IMR-90 (cell line): Measurements from ENCODE around the gene ACBD3. TPM values are rescaled to one million over a fixed set of nuclear protein-coding genes. Genes with fewer than 3 reads are reported as not detected.

Source experiments
- ATAC-seq: fragments of 200-7000 bp; cut with Tn5 transposase; 2 replicates; pipeline ENCODE4 v1.9.1; 2020; ENCODE audit warnings: low read depth, mild to moderate bottlenecking, moderate library complexity
- BruUV-seq: library from RNA; stranded (reverse); fragments of 400-500 nt; replicated peaks from 2 replicates; lab custom pipeline; 2021; lab: Mats Ljungman, UMichigan
- CTCF ChIA-PET: fragments of 300-600 bp; formaldehyde crosslinking; extraction: SDS; loops from one replicate; lab custom pipeline; 2021; ENCODE audit warnings: antibody characterized with exemption; lab: Yijun Ruan, JAX
- POLR2A ChIA-PET: fragments of 300-600 bp; sonication (Branson Sonifier 250); formaldehyde crosslinking; loops from one replicate; lab custom pipeline; 2022; ENCODE audit warnings: antibody characterized with exemption; ENCODE audit not compliant: unreplicated experiment; lab: Charles Lee
- DNase-seq: peaks from one replicate; pipeline ENCODE4 v3.0.0; 2013
- H2AFZ ChIP-seq: replicated peaks from 2 replicates; pipeline ENCODE3; 2013; ENCODE audit warnings: low read length, mild to moderate bottlenecking; ENCODE audit not compliant: poor library complexity
- H2AK5ac ChIP-seq: 2 replicates; pipeline ENCODE4 v1.6.1; 2013; ENCODE audit warnings: low read depth, low read length, inconsistent platforms
- H2AK9ac ChIP-seq: replicated peaks from 2 replicates; pipeline ENCODE3; 2013; ENCODE audit warnings: mild to moderate bottlenecking, low read depth, low read length, moderate library complexity; ENCODE audit not compliant: poor library complexity
- H2BK120ac ChIP-seq: 2 replicates; pipeline ENCODE4 v1.6.1; 2013; ENCODE audit warnings: low read depth, low read length, inconsistent platforms
- H2BK15ac ChIP-seq: 3 replicates; pipeline ENCODE4 v1.6.1; 2013; ENCODE audit warnings: low read depth, low read length, inconsistent platforms
- H2BK20ac ChIP-seq: 2 replicates; pipeline ENCODE4 v1.6.1; 2013; ENCODE audit warnings: low read depth, mild to moderate bottlenecking, inconsistent platforms, low read length, moderate library complexity
- H2BK5ac ChIP-seq: 2 replicates; pipeline ENCODE4 v1.6.1; 2013; ENCODE audit warnings: mild to moderate bottlenecking, low read depth, low read length, inconsistent platforms; ENCODE audit not compliant: poor library complexity, severe bottlenecking
- H3K14ac ChIP-seq: replicated peaks from 2 replicates; pipeline ENCODE4 v1.6.1; 2013; ENCODE audit warnings: low read depth, low read length, inconsistent platforms
- H3K18ac ChIP-seq: 2 replicates; pipeline ENCODE4 v1.6.1; 2013; ENCODE audit warnings: low read depth, low read length, control low read depth
- H3K23ac ChIP-seq: 2 replicates; pipeline ENCODE4 v1.6.1; 2013; ENCODE audit warnings: low read depth, low read length, inconsistent platforms
- H3K27ac ChIP-seq: 2 replicates; pipeline ENCODE4 v1.5.1; 2013; ENCODE audit warnings: mild to moderate bottlenecking, control low read depth, low read length; ENCODE audit not compliant: insufficient read depth
- H3K27me3 ChIP-seq: 2 replicates; pipeline ENCODE4 v1.6.1; 2013; ENCODE audit warnings: low read length; ENCODE audit not compliant: control insufficient read depth, insufficient read depth
- H3K36me3 ChIP-seq: 2 replicates; pipeline ENCODE4 v1.6.1; 2013; ENCODE audit warnings: low read length, mixed read lengths; ENCODE audit not compliant: control insufficient read depth, insufficient read depth
- H3K4ac ChIP-seq: 2 replicates; pipeline ENCODE4 v1.6.1; 2013; ENCODE audit warnings: low read depth, low read length, inconsistent platforms
- H3K4me1 ChIP-seq: 2 replicates; pipeline ENCODE4 v1.6.1; 2013; ENCODE audit warnings: low read length, mixed read lengths; ENCODE audit not compliant: control insufficient read depth, insufficient read depth
- H3K4me2 ChIP-seq: 2 replicates; pipeline ENCODE4 v1.6.1; 2013; ENCODE audit warnings: low read depth, mild to moderate bottlenecking, control low read depth, low read length, moderate library complexity
- H3K4me3 ChIP-seq: 2 replicates; pipeline ENCODE4 v1.5.1; 2013; ENCODE audit warnings: low read depth, mild to moderate bottlenecking, control low read depth, low read length, moderate library complexity; ENCODE audit not compliant: insufficient read depth
- H3K56ac ChIP-seq: 2 replicates; pipeline ENCODE4 v1.6.1; 2013; ENCODE audit warnings: low read length, inconsistent platforms; ENCODE audit not compliant: insufficient read depth; ENCODE audit errors: extremely low read depth
- H3K79me1 ChIP-seq, 2 experiments: 2 replicates each; pipeline ENCODE4 v1.6.1; 2013; ENCODE audit warnings: low read length in 2 of 2, inconsistent platforms in 1 of 2, low read depth in 1 of 2
- H3K9ac ChIP-seq: 2 replicates; pipeline ENCODE4 v1.6.1; 2013; ENCODE audit warnings: low read depth, low read length, control low read depth
- H3K9me1 ChIP-seq: 2 replicates; pipeline ENCODE4 v1.6.1; 2013; ENCODE audit warnings: low read length, inconsistent platforms; ENCODE audit not compliant: insufficient read depth
- H3K9me3 ChIP-seq: 2 replicates; pipeline ENCODE4 v1.6.1; 2013; ENCODE audit warnings: low read length; ENCODE audit not compliant: control insufficient read depth, insufficient read depth
- H4K20me1 ChIP-seq: 2 replicates; pipeline ENCODE4 v1.6.1; 2013; ENCODE audit warnings: low read length, inconsistent platforms; ENCODE audit not compliant: insufficient read depth
- H4K5ac ChIP-seq: 2 replicates; pipeline ENCODE4 v1.6.1; 2013; ENCODE audit warnings: mild to moderate bottlenecking, low read depth, low read length, control low read depth
- H4K8ac ChIP-seq, 2 experiments: 2 replicates each; pipeline ENCODE4 v1.6.1; 2013; ENCODE audit warnings: low read depth in 2 of 2, low read length in 2 of 2, control low read depth in 1 of 2, inconsistent platforms in 1 of 2
- H4K91ac ChIP-seq: 2 replicates; pipeline ENCODE4 v1.6.1; 2013; ENCODE audit warnings: low read depth, low read length, inconsistent platforms; ENCODE audit not compliant: insufficient read depth
- CEBPB ChIP-seq: IDR thresholded peaks from 2 replicates; pipeline ENCODE4 v1.6.1; 2012; ENCODE audit warnings: low read depth, low read length, improper control_type of control experiment
- MAZ ChIP-seq: IDR thresholded peaks from 2 replicates; pipeline ENCODE4 v1.6.1; 2012; ENCODE audit warnings: low read depth, mild to moderate bottlenecking, low read length, improper control_type of control experiment, moderate library complexity, borderline replicate concordance
- NFE2L2 ChIP-seq: fragments of 150-350 bp; IDR thresholded peaks from 2 replicates; pipeline ENCODE4 v1.6.1; 2016; ENCODE audit warnings: low read depth, mild to moderate bottlenecking, low read length
- POLR2A ChIP-seq: IDR thresholded peaks from 2 replicates; pipeline ENCODE4 v1.6.1; 2012; ENCODE audit warnings: mild to moderate bottlenecking, low read depth, low read length
- RFX5 ChIP-seq: IDR thresholded peaks from 2 replicates; pipeline ENCODE4 v1.8.0; 2012; ENCODE audit warnings: low read depth, mild to moderate bottlenecking, low read length, moderate library complexity
- SMC3 ChIP-seq: fragments of 150-350 bp; IDR thresholded peaks from 2 replicates; pipeline ENCODE4 v1.6.1; 2016; ENCODE audit warnings: low read depth, mild to moderate bottlenecking, antibody characterized with exemption, low read length, moderate library complexity
- WGBS, 2 experiments: methylation state at CpG; one replicate each; pipeline versions ENCODE4 v1.1.5 to v1.1.7; 2013; ENCODE audit warnings: missing lambda C conversion rate in 2 of 2; ENCODE audit not compliant: insufficient read length in 1 of 2; ENCODE audit errors: extremely low coverage in 2 of 2; 5-methylcytosine and 5-hydroxymethylcytosine counted together
- dilution Hi-C: fragments of 300-500 bp; cut with HindIII; formaldehyde crosslinking; loops from one replicate; pipeline ENCODE4 v1.14.3; 2018; ENCODE audit warnings: low sequenced_read_pairs; ENCODE audit not compliant: unreplicated experiment
- in situ Hi-C: fragments of 300-500 bp; cut with MboI; formaldehyde crosslinking; loops from 3 replicates; pipeline ENCODE4 v1.14.3; 2019; ENCODE audit warnings: low sequenced_read_pairs, inconsistent platforms, mixed read lengths
- intact Hi-C: fragments of 100-400 bp; cut with micrococcal nuclease; formaldehyde crosslinking; loops from 2 replicates; pipeline ENCODE4 v1.10.0; 2022
- polyA plus RNA-seq, 3 experiments: library from polyadenylated mRNA; depleted of rRNA; stranded (reverse); fragments of >200 nt; gene quantifications; 2 replicates each; pipeline ENCODE4 v1.2.3, GENCODE V29; 2012; ENCODE audit warnings: low replicate concordance in 1 of 3
- total RNA-seq: library from RNA; depleted of rRNA; stranded (reverse); fragments of >200 nt; gene quantifications from 2 replicates; pipeline ENCODE4 v1.2.3, GENCODE V29; 2012
- TF ChIP-seq, protein P1 (sequence below): fragments of 150-350 bp; IDR thresholded peaks from 2 replicates; pipeline ENCODE4 v1.6.1; 2017; ENCODE audit warnings: mild to moderate bottlenecking, antibody characterized with exemption, low read length, low read depth
- TF ChIP-seq, protein P2 (sequence below): fragments of 150-350 bp; IDR thresholded peaks from 2 replicates; pipeline ENCODE4 v1.6.1; 2016; ENCODE audit warnings: low read depth, mild to moderate bottlenecking, low read length, moderate library complexity, borderline replicate concordance

ACBD3 gene
- total and polyA plus RNA-seq, 2 of the 4 experiments (the other 2 are of a cell fraction), result 30.3 to 59.7 TPM

DNA sequence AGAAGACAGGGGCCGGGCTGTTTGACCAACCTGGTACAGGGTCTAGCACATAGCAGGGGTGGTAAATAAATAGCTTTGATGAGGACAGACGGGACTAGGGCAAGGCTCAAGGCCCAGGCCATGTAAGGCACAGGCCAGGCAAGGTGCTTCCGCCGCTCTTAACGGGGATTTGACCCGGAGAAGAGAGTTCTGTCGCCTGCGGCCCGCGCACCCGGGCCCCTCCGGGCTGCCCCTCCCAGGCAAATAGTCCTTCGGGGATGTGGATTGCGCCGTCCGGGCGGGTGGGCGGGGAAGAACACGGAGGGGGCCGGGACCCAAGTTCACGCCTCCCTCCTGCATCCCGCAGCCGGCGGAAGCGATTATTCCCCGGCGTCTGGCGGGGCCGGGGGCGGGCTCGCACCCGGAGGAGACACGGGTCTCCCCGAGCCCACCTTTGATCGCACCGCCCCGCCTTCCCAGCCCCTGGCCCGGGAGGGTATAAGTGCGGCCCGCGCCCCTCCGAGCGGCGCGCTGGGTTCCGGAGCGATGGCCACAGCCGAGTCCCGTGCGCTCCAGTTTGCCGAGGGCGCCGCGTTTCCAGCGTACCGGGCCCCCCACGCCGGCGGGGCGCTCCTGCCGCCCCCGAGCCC, 36.7 kb upstream of the ACBD3 start, which contains the start of gene MIXL1:
Gene MIXL1 (plus strand): TSS at position 508 of the 629 bp plus-strand sequence. CDS start 18 bp downstream, at position 526.
- intact Hi-C loops (no loop called here), dilution Hi-C loops (no loop called here), in situ Hi-C loops (no loop called here)
- H3K4me3 ChIP-seq, result peak within 1 kb of the TSS; percentile 37
- H4K8ac ChIP-seq, result no peak within 1 kb of the TSS
- peak within 1 kb of the TSS; percentile 13 for H2AK9ac ChIP-seq
- DNase-seq, result no peak
- H3K9me1 ChIP-seq, result no peaks in the 10 kb centered on the region
- no peak within 1 kb of the TSS for H3K4ac ChIP-seq
- H3K18ac ChIP-seq, result no peak within 1 kb of the TSS
- H4K5ac ChIP-seq, result no peak within 1 kb of the TSS
- H4K20me1 ChIP-seq, result no peaks in the 10 kb centered on the region
- ChIA-PET CTCF (interaction anchor here (1.0 kb wide), 1 partner anchor 97 kb away, joined by 4 read pairs; no protein-coding TSS in a partner anchor), POLR2A (no interaction called here)
- no peak within 1 kb of the TSS for H2BK15ac ChIP-seq
- no peak within 1 kb of the TSS for H3K27ac ChIP-seq
- no peak within 1 kb of the TSS for H3K14ac ChIP-seq
- H2BK120ac ChIP-seq, result no peak within 1 kb of the TSS
- H4K91ac ChIP-seq, result no peak within 1 kb of the TSS
- H2AK5ac ChIP-seq, result no peak within 1 kb of the TSS
- H3K79me1 ChIP-seq, result no peaks in the 10 kb centered on the region
- peak within 1 kb of the TSS; percentile 56; the same call in 1 of the 2 replicates for H3K9ac ChIP-seq
- 0 out of 2 replicates have a peak, but pooled peaks cover 1% of the 10 kb centered on the region for H3K4me1 ChIP-seq
- no peaks in the 10 kb centered on the region for H3K36me3 ChIP-seq
- H3K4me2 ChIP-seq, result peak within 1 kb of the TSS; percentile 92
- 1% methylated on average over 22 of the region's 62 CpGs; no CpG with 5 or more reads in 1 of the 2 experiments for WGBS, 2 experiments
- no TSS peak for BruUV-seq
- H2BK20ac ChIP-seq, result no peak within 1 kb of the TSS
- no peak within 1 kb of the TSS for H3K56ac ChIP-seq
- TF ChIP-seq POLR2A (no peak), MAZ (no peak), RFX5 (no peak), CEBPB (no peak), NFE2L2 (no peak), SMC3 (no peak)
- TF ChIP-seq, protein P1, sequence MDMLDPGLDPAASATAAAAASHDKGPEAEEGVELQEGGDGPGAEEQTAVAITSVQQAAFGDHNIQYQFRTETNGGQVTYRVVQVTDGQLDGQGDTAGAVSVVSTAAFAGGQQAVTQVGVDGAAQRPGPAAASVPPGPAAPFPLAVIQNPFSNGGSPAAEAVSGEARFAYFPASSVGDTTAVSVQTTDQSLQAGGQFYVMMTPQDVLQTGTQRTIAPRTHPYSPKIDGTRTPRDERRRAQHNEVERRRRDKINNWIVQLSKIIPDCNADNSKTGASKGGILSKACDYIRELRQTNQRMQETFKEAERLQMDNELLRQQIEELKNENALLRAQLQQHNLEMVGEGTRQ, result no peak
- TF ChIP-seq, protein P2, sequence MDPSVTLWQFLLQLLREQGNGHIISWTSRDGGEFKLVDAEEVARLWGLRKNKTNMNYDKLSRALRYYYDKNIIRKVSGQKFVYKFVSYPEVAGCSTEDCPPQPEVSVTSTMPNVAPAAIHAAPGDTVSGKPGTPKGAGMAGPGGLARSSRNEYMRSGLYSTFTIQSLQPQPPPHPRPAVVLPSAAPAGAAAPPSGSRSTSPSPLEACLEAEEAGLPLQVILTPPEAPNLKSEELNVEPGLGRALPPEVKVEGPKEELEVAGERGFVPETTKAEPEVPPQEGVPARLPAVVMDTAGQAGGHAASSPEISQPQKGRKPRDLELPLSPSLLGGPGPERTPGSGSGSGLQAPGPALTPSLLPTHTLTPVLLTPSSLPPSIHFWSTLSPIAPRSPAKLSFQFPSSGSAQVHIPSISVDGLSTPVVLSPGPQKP, result no peak
- H3K27me3 ChIP-seq, result peaks cover 19% of the 10 kb centered on the region
- ATAC-seq, result peak; percentile 62
- no peaks in the 10 kb centered on the region for H3K9me3 ChIP-seq
- no peak within 1 kb of the TSS for H3K23ac ChIP-seq
- H2AFZ ChIP-seq, result peak within 1 kb of the TSS; percentile 92
- no peak within 1 kb of the TSS for H2BK5ac ChIP-seq
